GM18519 (cell line): ENCODE measurements around the gene AXL.

Source experiments
- ATAC-seq: cut with Tn5 transposase; IDR thresholded peaks from one replicate; pipeline ENCODE4 v1.9.1; 2021; ENCODE audit warnings: mild to moderate bottlenecking, moderate library complexity; ENCODE audit not compliant: unreplicated experiment, low FRiP score

The AXL gene

GRCh38 chr19:41233748-41234240, 14.8 kb downstream of the AXL start:
- no peak for ATAC-seq

- ATAC-seq, result no peak
Observed at GRCh38 chr19:41234512-41235168, 15.6 kb downstream of the AXL start.

- ATAC-seq, result no peak
Observed at GRCh38 chr19:41235480-41235879, 16.5 kb downstream of the AXL start.

GRCh38 chr19:41238244-41238643, 19.2 kb downstream of the AXL start:
- no peak for ATAC-seq

- ATAC-seq, result no peak
Observed at GRCh38 chr19:41239363-41239762, 20.3 kb downstream of the AXL start.

GRCh38 chr19:41239961-41240574, 21.0 kb downstream of the AXL start:
- no peak for ATAC-seq

GRCh38 chr19:41241859-41242258, 22.8 kb downstream of the AXL start:
- no peak for ATAC-seq

- ATAC-seq, result no peak
Observed at GRCh38 chr19:41244117-41244516, 25.1 kb downstream of the AXL start.

- ATAC-seq, result no peak
Observed at GRCh38 chr19:41245843-41246242, 26.8 kb downstream of the AXL start.

- ATAC-seq, result no peak
Observed at GRCh38 chr19:41248895-41249294, 29.9 kb downstream of the AXL start.

GRCh38 chr19:41249707-41250423, 30.8 kb downstream of the AXL start:
- no peak for ATAC-seq

GRCh38 chr19:41253660-41254059, 34.6 kb downstream of the AXL start:
- no peak for ATAC-seq

GRCh38 chr19:41255171-41255570, 36.1 kb downstream of the AXL start:
- no peak for ATAC-seq

GRCh38 chr19:41261474-41262190, 42.6 kb downstream of the AXL start:
- ATAC-seq, result no peak

GRCh38 chr19:41263042-41263849, 44.2 kb downstream of the AXL start:
- ATAC-seq, result peak; percentile 1

- ATAC-seq, result peak; percentile 72
Observed at GRCh38 chr19:41263850-41264580, 45.0 kb downstream of the AXL start, which contains the start of gene HNRNPUL1. Gene HNRNPUL1 (plus strand): TSS chr19:41264372. CDS start chr19:41264504, 132 bp downstream.

GRCh38 chr19:41264581-41265394, 45.8 kb downstream of the AXL start:
- ATAC-seq, result no peak

GRCh38 chr19:41265395-41266153, 46.6 kb downstream of the AXL start:
- ATAC-seq, result no peak
